NCI-H1930 (cell line): ENCODE results near the gene CAPRIN1.

Source experiments
- DNase-seq, 2 experiments: peaks; one replicate each; lab custom pipeline; 2025; lab: John Stamatoyannopoulos, UW

Gene CAPRIN1, protein sequence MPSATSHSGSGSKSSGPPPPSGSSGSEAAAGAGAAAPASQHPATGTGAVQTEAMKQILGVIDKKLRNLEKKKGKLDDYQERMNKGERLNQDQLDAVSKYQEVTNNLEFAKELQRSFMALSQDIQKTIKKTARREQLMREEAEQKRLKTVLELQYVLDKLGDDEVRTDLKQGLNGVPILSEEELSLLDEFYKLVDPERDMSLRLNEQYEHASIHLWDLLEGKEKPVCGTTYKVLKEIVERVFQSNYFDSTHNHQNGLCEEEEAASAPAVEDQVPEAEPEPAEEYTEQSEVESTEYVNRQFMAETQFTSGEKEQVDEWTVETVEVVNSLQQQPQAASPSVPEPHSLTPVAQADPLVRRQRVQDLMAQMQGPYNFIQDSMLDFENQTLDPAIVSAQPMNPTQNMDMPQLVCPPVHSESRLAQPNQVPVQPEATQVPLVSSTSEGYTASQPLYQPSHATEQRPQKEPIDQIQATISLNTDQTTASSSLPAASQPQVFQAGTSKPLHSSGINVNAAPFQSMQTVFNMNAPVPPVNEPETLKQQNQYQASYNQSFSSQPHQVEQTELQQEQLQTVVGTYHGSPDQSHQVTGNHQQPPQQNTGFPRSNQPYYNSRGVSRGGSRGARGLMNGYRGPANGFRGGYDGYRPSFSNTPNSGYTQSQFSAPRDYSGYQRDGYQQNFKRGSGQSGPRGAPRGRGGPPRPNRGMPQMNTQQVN

DNA sequence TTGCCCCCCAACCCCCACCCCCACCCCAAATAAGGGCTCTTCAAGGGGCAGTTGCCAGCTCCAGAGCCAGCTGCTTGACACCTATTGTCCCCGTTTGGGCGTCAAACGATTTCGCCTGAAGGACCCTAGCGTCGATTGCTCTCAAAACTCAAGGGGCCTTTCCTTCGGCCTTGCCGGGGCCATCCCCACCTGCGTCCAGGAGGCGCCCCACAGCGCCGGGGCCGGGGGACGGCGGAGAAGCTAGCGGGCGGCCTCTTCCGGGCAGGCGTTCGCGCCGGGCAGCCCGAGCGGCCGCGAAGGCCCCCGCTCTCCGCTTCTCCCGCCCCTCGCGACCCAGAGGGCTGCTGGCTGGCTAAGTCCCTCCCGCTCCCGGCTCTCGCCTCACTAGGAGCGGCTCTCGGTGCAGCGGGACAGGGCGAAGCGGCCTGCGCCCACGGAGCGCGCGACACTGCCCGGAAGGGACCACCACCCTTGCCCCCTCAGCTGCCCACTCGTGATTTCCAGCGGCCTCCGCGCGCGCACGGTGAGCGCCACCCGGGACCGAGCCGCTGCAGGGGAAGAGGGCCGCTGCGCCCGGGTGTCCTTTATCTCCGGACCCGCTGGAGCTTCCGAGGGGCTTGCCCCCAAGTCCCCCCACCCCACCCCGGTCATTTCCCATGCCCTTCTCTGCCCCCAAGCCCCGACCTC is at the start of gene CAPRIN1:
TSS of gene CAPRIN1 (plus strand) at position 383 of the 687 bp plus-strand sequence. CDS start 690 bp downstream, outside the sequence.
- DNase-seq, result peak; percentile 88 to 90

DNA sequence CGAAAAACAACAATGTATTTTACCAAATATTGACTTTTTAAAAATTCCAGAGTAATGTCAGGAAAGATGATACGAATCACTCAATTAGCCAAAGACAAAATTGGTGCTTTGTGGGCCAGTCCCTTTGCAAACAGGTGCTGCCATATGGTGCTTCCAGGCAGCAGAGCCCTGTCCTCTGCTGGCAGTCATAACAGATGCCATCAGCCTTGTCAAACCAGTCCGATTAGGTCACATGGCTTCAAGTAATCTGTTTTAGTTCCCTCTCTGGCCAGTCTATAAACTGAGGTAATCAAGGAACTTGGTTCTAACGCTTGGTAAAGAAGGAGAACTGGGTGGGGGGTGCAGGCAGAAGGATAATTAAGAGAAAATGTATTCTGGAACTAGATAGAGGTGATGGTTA is 49.1 kb upstream of the CAPRIN1 start:
- DNase-seq, result no peak

DNA sequence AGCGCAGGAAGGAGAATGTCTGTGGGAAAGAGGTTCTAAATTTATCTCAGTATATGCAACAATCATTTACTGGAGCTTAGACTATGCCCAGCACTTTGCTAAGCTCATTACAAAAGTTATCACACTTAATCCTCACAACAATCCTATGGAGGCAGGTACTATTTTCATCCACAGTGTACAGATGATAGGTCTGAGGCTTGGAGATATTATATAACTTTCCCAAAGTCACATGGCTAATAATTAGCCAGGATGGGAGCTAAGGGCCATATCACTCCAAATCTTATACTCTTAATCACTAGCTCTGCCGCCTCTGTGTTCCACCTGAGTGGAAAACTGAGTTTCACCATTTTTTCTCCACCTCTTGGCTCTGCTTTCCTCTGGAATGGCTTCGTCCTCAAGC is 47.3 kb upstream of the CAPRIN1 start:
- DNase-seq, result no peak

DNA sequence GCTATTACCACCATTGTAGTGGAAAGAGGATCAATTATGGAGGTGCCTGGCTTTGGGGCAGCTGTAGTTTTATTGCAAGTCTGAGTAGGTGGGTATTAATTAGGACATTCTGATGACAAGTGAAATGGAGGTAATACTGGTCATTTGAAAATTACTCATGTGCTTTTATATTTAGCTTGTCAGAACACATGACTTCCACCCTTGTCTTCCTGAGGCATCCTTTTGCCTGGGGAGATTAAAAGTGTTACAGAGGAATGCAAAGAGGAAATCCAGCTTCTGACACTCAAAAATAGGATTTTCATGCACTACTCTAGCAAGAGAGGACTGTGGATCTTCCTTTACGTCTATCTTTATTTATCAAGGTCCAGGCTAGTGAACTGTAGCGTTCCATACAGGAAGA is 44.7 kb upstream of the CAPRIN1 start:
- DNase-seq, result no peak

DNA sequence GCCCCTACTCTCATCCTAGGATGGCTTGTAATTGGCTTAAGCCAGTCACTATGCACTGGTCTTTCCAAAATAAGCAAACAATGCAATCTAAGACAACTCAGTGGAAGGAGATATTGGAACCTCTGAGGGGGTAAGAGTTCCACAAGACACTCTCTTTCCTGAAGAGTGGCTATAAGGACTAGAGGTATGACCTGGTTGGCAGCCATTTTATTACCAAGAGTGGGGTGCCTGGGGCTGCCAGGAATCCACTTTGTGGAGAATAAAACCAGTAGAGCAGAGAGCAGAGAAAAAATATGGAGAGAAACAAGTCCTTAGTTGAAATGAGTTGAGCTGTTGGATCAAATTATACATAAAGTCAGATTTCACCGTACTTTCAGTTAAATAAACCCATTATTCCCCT is 38.8 kb upstream of the CAPRIN1 start:
- DNase-seq, result no peak

DNA sequence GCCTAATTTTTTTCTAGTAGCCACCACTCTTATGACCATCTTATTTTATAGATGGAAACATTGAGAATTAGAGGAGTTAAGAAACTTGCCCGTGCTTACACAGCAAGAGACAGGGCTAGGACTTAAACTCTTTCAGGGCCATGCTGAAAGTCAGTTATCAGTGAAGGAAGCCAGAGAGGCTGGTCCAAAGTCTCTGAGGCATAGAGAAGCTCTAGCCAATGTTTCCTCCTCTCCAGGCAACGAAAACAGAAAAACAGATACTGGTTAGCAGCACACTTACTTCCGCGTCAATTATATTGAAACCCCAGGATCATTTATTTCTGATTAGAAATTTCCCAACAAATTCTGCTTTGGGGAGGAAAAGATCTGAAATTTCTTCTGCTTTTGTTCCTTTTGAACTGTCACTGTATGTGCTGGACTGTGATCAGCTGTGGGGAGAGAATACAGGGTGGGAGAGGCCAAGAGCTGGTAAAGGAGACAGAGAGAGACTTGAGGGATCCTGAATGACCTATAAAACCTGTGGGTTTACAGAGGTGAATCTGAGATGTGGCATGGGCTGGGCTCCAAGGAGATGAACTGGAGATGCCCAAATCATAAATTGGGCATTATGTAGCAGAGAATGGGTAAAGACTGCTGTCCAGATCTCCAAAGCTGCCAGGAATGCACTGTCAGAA is 37.5 kb upstream of the CAPRIN1 start:
- DNase-seq, result no peak

DNA sequence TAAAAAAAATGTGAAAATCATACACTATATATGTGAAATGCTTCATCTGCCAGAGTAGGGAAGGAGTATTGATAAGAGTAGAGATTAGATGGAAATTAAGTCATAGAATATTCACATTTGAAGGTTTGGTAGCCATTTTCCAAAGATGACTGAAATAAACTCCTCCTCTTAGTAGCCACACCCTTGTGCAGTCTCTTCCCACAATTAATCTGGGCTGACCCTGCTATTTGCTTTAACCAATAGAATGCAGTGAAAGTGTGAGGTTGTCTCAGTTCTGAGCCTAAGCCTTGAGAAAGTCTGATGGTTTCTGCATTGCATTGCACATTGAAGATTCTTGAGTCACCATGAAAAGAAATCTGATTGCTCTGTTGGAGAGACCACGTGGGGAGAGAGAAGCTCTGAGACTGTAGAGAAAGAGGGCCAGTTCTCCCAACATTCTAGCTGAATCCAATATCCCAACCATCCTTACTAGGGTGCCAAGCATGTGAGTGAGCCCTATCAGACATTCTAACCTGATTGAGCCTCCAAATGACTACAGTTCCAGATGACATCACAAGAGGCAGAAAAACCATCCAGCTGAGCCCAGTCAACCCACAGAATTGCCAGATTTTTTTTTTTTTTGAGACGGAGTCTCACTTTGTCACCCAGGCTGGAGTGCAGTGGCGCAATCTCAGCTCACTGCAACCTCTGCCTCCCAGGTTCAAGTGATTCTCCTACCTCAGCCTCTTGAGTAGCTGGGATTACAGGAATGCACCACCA is 29.4 kb upstream of the CAPRIN1 start:
- no peak for DNase-seq

DNA sequence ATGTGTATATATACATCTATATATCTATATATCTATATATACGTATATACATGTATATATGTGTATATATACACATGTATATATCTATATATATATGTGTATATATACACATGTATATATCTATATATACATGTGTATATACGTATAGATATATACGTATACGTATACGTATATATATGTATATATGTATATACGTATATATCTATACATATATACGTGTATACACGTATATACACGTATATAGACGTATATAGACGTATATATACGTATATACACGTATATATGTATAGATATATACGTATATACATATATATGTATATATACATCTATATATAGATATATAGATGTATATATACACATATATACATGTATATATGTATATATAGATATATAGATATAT is 25.1 kb upstream of the CAPRIN1 start:
- DNase-seq, result no peak

DNA sequence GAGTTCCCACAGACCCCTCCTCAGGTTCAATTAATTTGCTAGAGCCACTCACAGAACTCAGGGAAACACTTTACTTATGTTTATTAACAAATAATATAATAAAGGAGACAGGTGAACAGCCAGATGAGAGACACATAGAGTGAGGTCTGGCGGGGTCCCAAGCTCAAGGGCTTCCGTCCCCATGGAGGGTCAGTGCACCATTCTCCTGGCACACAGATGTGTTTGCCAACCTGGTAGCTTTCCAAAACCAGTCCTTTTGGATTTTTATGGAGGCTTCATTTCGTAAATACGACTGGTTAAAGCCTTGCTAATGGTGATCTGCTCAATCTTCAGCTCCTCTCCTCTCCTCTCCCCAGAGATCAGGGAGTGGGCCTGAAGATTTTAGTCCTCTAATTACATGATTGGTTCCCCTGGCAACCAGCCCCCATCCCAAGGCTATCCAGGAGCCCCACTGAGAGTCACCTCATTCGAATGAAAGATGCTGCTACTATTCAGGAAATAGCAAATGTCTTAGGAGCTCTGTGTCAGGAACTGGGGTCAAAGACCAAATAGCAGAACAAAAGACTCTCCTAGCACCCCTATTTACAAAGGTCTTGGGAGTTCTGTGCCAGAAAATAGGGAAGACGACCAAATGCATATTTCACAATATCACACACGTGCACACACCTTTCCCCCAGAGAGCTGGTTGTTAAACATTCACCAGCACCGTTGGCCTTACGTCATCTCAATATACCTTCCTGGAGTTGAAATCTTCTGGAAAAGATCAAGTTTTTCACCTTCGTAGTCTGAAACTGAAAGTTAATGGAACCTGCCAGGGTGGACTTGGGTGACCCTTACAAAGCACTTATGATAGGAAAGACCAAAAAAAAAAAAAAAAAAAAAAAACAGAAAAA is 23.8 kb upstream of the CAPRIN1 start:
- no peak for DNase-seq

DNA sequence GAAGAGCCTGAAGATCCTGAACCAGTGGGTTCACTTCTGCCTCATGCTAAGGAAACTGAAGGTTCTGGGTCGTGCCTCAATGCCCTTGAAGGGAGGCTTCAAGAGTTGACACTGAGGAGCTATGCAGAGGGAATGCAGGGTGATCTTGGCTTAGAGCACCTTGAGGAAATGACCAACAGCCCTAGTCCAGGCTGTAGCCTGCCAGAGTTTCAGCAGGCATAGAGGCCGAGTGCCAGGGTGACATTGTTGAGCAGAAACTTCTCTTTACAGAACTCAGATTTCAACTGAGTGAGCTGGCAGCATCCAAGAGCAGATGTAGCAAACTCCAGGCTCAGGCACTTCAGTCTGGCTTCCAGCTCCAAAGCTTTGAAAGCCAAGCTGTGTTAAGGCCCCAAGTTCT is 23.1 kb upstream of the CAPRIN1 start:
- no peak for DNase-seq

DNA sequence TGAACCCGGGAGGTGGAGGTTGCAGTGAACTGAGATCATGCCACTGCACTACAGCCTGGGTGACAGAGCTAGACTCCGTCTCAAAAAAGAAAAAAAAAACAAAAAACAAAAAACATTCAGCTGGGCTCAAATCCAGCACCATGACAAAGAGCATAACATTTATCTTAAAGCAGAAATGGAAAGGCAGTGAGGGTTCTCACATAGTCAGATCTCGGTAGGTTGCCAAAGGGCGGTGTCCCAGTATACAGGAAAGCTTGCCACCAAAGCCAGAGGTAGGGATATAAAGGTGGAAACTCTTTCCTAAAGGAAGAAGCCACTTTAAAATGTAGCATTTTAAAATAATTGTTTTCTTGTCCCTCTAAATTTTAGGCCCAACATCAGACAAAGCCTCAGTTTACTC is 22.4 kb upstream of the CAPRIN1 start:
- DNase-seq, result no peak

DNA sequence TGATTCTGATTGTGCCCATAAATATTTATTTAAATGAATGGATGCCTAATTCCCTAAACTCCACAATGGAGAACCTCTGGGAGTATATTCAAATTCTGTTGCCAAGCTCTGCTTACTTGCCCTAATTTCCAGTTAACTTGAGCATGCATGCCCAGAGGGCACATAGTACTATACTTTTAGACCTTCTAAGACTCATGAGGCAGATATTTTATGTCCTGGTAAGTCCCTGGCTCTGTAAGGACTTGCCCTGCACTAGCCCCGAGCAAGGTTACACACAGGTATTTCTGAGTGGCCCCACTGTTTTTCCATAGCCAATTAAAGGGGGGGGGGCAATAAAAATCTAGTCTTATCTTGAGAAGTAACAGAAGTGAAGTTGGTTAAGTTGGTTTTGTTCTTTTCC is 21.1 kb upstream of the CAPRIN1 start:
- DNase-seq, result no peak

DNA sequence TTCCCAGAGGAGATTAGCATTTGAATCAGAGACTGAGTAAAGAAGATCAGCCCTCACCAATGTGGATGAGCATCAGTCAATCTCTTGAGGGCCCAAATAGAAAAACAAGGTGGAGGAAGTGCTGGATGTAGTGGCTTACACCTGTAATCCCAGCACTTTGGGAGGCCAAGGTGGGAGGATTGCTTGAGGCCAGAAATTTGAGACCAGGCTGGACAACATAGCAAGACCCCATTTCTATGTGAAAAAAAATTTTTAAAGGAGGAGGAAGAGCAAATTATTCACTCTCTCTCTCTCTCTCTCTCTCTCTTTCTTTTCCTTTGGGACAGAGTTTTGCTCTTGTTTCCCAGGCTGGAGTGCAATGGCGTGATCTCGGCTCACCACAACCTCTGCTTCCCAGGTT is 18.1 kb upstream of the CAPRIN1 start:
- DNase-seq, result no peak

DNA sequence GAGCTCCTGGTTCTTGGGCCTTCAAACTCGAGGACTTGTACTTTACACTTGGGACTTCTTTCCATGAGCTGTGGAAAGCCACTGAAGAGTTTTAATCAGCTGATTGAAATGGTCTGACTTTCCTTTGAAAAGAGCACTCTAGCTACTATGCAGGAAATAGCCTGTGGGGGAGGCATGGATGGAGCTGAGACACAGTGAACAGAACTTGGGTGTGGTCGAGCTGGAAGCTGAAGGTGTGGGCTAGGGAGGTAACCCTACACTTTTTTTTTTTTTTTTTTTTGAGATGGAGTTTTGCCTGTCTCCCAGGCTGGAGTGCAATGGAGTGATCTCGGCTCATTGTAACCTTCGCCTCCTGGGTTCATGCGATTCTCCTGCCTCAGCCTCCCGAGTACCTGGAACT is 17.5 kb upstream of the CAPRIN1 start:
- no peak for DNase-seq

DNA sequence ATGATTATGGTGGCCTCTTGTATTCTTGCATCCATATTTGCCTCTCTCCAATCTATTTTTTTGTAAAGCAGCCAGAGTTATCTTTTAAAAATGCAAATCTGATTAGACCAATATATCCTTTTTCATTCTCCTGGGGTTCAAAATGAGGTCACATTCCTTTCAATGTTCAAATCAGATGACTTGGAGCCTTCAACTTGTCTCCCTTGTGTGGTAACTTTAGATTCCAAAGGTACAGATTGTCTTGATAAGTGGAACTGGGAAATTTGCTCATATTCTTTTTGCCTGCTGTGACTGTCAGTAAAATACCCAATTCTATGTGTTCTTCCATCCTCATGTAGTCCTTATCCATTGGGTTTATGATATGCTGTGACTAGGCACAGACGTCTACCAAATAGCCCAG is 15.1 kb upstream of the CAPRIN1 start:
- no peak for DNase-seq

DNA sequence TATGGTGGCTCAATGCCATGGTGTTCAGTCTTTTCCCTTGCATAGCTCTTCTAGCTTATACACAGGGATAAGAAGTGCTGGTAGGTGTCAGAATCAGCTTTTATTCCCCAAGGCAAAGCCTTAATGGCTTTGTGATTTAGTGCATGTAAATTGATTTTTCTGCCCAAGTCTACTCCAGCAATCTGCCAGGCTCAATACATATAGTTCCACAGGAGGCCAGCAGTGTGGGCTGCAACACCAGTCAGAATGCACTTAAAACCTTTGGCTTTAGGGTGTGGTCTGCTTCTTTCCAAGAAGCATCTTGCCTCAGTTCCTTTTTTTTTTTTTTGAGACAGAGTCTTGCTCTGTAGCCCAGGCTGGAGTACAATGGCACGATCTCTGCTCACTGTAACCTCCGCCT is 14.5 kb upstream of the CAPRIN1 start:
- no peak for DNase-seq

DNA sequence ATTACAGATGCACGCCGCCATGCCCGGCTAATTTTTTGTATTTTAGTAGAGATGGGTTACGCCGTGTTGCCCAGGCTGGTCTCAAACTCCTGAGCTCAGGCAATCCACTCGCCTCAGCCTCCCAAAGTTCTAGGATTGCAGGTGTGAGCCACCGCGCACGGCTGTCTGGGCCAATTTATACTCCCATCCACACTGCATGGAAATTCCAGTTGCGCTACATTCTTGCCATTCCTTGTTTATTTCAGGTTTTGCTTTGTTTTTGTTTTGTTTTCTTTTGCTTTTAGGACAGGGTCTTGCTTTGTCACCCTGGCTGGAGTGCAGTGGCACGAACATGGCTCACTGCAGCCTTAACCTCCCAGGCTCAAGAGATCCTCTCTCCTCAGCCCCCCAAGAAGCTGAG is 11.0 kb upstream of the CAPRIN1 start:
- DNase-seq, result no peak

DNA sequence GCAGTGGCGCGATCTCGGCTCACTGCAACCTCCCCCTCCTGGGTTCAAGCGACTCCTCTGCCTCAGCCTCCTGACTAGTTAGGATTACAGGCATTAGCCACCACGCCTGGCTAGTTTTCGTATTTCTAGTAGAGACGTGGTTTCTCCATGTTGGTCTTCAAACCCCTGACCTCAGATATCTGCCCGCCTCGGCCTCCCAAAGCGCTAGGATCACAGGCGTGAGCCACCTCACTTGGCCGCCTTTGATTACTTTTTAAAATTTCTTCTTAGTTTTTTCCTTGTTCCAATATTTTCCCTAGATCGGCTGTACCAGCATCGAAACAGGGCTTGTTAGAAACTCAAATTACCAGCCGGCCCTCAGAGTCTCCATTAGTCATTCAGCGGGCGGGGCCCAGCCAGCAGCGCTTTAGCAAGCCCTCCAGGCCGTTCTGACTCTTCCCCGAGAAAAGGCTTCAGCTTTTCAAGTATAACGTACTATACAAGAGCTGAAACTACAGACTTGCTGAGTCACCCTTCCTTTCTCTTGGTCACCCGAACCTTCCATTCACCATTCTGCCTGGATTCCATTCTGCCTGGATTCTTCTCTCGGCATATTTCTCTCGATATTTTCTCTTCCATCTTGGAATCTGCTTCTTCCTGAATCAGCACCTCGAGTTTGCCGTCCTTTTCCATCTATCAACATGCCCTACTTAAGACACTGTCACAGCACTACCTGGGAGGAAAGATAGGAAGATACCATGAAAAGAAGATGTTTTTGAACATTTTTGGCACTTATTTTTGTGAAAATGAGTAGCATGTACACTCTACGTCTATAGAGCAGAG is 6.7 kb upstream of the CAPRIN1 start:
- no peak for DNase-seq

DNA sequence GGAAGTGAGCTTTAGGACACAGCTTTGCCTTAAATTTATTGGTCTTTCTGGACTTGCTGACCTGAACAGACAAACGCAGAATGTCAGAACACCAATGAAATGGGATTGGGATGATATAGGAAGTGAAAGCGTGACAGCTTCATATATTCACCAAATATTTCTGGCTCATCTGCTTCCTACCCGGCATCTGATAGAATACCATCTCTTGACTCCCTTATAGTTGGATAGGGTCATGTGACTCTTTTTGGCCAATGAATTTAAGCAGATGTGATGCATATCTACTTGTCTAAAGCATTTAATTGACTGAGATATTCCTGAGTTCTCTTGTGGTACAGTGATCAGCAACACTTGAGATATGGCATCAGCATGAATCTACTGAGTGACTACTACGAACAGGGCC is 2.5 kb upstream of the CAPRIN1 start:
- no peak for DNase-seq
